ENCODE data around the gene SLC41A3.

Gene SLC41A3

GRCh38 chr3:126083913-126084767 is at the start of gene SLC41A3:
Gene SLC41A3 (minus strand): TSS chr3:126084124. CDS start chr3:126068219, 15,905 bp downstream.
- DNase-seq, result peak; percentile 85

- DNase-seq, result peak; percentile 3
Measured at GRCh38 chr3:126133606-126134005, 49.7 kb upstream of the SLC41A3 start.

DNA sequence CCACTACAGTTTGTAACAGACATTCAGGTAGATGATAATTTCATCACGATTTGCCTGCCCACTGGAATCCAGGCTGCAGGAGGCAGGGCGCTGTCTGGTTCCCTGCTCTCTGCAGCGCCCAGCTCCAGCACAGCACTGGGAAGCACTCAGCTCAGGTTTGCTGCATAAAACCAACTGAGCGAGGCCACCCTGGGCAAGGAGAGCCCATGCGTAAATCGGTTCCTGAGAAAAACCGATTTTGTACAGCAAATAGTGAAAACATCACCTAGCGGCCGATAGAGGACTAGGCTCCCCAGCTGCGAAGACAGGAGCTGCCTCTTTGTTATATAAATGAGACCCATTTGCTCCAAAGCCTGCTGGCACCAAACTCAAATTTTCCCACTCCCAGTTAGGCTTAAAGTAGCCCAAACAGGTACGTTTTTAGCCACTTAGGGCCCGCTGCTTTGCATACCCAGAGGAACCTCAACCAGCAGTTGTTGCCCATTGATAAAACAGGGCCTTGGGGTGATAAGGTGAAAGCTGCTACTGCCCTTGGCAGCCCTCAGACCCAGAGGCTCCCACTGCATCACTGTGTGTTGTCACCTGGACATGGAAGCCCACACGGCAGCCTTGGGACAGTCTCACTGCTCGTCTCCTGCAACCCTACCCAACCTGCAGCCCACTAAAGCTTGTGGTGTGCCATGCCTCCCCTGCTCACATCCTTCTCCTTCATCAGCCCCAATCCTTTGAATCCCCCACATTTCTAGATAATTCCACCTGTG is 49.0 kb upstream of the SLC41A3 start:
- DNase-seq, result peak; percentile 8

- DNase-seq, result peak; percentile 3
Measured at GRCh38 chr3:126131881-126132750, 48.2 kb upstream of the SLC41A3 start.

DNA sequence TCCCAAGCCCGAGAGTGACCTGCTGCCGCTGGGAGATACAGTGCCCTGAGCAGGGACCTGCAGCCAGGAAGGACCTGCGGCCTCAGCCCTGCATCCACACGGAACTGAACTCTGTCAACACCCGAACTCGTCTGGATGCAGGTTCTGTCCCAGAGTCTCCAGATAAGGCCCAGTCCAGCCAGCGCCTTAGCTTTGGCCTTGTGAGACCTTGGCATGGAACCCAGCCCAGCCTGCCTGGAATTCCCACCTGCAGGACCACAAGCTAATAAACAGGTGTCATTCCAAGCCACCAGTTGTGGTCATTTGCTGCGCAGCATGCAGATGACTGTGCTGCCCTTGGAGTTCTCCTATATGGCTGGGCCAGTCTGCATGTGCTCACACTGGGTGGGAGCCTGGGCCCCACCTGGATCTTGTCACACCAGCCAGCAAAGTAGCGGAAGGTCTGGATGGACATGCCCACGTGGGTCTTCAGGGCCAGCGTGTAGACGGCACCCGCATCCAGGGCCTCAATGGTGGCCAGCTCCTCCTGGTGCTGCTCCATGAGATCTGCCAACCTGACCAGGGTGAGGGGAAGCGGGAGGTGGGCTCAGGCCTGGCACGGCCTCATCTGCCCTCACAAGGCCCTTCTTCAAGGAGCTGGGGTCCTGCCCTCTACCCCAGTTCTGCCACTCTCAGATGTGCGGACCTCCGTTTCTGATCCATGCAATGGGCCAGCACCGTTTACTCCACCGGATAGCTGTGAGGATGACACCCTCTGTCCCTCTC is 47.2 kb upstream of the SLC41A3 start:
- DNase-seq, result peak; percentile 3

GRCh38 chr3:126130081-126130855 is 46.3 kb upstream of the SLC41A3 start:
- peak; percentile 5 for DNase-seq

GRCh38 chr3:126129398-126129891 is 45.5 kb upstream of the SLC41A3 start:
- DNase-seq, result peak; percentile 7

- DNase-seq, result peak; percentile 8
Measured at GRCh38 chr3:126128504-126129397, 44.8 kb upstream of the SLC41A3 start.

DNA sequence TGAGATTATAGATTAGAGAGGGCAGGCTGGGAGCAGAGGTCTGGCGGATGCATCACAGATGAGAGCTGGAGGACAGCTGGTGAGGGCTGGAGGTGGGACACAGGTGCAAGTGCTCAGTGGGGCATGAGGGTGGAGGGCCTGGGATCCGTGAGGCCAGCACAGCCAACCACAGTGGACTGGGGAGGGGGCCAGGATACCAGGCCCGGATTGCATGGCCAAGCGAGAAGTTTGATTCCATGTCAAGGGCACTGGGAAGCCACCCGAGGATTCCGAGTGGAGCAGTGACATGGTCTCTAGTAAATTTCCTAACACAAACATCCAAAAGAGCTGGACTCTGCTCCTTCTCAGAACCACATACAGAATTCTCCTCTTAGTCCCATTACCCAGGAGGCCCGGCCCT is 44.0 kb upstream of the SLC41A3 start:
- peak; percentile 2 for DNase-seq

DNA sequence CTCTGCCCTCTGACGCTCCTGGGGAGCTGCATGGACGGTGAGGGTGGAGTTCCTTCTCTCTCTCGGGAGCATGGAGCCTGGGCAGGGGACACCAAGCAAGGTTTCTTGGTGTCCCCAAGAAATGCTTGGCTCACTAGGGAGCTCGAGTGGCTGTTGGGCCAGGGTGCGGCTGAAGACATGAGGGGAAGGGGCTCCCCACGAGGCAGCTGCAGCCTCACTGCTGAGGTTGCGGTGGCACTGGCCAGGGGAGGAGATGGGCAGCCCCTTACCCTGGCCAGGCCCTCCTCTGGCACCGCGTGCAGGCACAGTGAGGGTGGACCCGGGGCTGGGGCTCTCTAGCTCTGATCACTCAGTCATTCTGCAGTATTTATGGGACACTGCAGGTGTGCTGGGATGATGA is 43.5 kb upstream of the SLC41A3 start:
- DNase-seq, result peak; percentile 12

DNA sequence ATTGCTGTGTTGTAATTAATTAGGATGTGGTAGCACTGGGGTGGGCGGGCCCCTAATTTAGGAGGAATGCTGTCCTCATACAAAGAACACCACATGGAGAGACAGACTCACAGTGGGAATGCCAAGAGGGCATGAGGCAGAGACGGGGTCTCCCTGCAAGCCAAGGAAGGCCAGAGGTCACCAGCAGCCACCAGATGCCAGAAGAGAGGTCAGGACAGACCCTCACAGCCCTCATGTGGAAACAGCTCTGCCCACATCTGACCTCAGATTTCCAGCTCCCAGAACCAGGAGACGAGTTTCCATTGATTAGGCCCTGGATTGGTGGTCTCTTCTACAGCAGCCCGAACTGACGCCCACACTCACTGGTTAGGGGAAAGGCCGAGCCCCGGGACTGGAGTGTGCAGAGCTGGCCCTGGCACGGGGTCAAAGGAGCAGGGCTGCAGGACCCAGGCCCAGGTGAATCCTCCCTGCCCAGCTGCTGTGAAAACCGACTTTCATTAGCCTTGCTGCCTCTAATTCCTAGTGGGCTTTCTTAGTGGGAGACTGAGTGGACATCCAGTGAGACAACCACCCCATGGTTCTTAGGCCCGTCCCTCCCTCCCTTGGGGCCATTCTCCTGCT is 43.0 kb upstream of the SLC41A3 start:
- no peak for DNase-seq

- peak; percentile 6 for DNase-seq
Measured at GRCh38 chr3:126126286-126126685, 42.4 kb upstream of the SLC41A3 start.

DNA sequence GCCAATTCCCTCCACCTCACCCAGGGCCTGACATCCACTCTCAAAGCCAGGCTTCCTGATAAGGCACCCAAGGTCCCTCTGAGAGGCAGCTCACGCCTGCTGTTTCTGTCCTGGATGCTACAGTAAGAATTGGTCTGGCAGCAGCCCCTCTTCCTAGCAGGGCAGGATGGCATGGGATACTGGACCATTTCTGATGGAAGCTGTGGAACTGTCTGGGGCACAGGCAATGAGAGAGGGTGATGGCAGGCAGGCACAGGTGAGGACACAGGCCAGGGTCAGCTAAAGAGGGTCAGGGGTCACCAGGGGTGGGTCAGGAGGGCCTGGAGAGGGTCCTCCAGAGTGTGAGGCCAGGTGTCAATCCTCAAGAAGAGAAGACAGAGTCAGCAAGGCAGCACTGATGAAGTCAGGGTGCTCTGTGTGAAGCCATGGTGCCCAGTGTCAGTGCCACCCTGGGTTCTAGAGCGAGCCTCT is 41.9 kb upstream of the SLC41A3 start:
- DNase-seq, result peak; percentile 2

- DNase-seq, result peak; percentile 2
Measured at GRCh38 chr3:126125341-126125740, 41.4 kb upstream of the SLC41A3 start.

DNA sequence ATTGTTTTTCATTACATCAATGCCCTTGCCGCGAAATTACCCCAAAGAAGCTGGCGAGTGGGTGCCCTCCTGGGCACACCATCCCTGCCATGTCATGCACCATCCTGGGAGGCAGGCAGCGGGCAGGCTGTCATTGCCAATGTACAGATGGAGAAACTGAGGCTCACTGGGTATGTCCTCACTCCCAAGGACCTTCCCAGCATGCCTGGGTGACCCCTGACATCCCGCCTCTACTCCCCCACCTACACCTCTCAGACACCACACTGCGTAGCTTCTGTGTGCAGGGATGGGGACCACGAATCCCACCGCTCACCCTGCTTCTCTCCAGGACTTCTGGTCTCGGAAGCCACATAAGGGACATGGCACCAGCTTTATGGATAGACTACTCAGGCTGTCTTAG is 41.0 kb upstream of the SLC41A3 start:
- peak; percentile 2 for DNase-seq

DNA sequence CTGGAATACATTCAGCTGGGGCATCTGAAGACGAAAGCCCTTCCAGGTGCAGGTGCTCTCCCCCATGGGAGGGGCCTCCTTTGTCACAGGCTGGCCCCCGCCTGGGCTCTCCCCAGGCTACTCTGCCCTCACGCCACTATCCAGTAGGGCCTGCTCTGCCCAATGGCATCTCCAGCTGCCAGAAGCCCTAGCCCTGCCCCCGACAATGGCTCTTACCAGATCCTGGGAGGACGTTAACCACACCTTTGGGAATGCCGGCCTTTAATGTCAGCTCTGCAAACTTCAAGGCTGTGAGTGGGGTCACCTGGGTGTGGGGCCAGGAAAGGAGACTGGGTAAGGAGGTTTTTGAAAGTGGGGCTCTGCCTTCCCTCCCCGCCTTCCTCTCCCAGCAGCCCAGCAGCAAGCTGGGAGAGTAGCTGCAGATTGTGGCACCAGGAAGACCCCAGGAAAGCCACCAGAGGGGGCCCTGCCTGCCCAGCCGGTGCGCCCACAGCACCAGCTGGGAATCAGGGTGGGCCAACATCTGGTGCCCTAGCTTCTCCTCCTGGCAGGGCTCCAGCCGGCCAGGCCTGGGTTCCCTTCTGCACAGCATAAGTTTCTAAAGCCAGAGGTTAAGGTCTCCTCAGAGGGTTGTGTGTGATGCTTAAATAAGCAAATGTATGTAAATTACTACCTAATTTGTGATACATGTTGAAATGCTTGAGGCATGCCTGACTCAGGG is 40.4 kb upstream of the SLC41A3 start:
- DNase-seq, result no peak

DNA sequence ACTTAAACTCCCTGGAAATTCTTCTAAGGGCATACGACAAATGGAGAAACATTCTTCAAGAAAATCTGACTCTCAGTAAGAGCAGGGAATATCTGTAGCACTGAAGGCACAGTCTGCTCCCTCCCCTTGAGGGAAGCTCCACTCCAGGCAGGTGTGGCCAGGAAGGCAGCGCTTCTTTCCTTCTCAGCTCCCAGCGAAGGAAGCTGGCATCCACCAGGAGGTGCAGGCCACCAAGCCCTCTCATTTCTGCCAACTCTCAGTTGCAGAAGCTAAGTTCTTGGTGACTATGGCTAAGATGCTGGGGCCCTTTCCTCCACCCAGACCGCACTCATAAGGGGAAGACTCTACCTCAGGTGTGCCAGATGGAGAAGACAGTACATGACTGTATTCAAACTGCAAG is 37.7 kb upstream of the SLC41A3 start:
- DNase-seq, result no peak

GRCh38 chr3:126121074-126121473 is 37.1 kb upstream of the SLC41A3 start:
- no peak for DNase-seq

- DNase-seq, result no peak
Measured at GRCh38 chr3:126119976-126120375, 36.1 kb upstream of the SLC41A3 start.

Measured in activated CD8-positive, alpha-beta memory T cell treated with anti-CD3 and anti-CD28 coated beads, Interleukin-2, amount 50 U/mL, for 4 hours (primary cell).